GM12864 (cell line): Measurements from ENCODE around the gene CALY.

Source experiments
- DNase-seq: peaks from one replicate; pipeline ENCODE4 v3.0.0-alpha.2; 2011; ENCODE audit warnings: low read depth
- H3K4me3 ChIP-seq: 2 replicates; pipeline ENCODE4 v1.5.1; 2011; ENCODE audit warnings: mild to moderate bottlenecking, low read depth, low read length, control low read depth
- TF ChIP-seq, protein P1 (sequence below): IDR thresholded peaks from 2 replicates; pipeline ENCODE4 v1.5.1; 2011; ENCODE audit warnings: low read depth, mild to moderate bottlenecking, moderate library complexity, low read length, control low read depth, inconsistent platforms; ENCODE audit errors: missing control alignments

CALY gene

DNA sequence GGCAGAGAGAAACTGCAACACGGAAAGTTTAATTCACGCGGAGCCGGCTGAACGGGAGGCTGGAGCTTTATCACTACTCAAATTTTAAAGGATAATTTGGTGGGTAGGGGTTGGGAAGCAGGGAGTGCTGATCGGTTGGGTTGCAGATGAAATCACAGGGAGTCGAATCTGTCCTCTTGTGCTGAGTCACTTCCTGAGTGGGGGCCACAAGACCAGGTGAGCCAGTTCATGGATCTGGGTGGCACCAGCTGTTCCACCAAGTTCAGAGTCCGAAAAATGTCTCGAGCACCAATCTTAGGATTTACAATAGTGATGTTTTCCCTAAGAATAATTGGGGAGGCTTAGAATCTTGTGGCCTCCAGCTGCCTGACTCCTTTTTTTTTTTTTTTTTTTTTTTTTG is 6.9 kb upstream of the CALY start:
- DNase-seq, result no peak
- TF ChIP-seq, protein P1, sequence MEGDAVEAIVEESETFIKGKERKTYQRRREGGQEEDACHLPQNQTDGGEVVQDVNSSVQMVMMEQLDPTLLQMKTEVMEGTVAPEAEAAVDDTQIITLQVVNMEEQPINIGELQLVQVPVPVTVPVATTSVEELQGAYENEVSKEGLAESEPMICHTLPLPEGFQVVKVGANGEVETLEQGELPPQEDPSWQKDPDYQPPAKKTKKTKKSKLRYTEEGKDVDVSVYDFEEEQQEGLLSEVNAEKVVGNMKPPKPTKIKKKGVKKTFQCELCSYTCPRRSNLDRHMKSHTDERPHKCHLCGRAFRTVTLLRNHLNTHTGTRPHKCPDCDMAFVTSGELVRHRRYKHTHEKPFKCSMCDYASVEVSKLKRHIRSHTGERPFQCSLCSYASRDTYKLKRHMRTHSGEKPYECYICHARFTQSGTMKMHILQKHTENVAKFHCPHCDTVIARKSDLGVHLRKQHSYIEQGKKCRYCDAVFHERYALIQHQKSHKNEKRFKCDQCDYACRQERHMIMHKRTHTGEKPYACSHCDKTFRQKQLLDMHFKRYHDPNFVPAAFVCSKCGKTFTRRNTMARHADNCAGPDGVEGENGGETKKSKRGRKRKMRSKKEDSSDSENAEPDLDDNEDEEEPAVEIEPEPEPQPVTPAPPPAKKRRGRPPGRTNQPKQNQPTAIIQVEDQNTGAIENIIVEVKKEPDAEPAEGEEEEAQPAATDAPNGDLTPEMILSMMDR, result no peak
- H3K4me3 ChIP-seq, result no peak overlapping the region

DNA sequence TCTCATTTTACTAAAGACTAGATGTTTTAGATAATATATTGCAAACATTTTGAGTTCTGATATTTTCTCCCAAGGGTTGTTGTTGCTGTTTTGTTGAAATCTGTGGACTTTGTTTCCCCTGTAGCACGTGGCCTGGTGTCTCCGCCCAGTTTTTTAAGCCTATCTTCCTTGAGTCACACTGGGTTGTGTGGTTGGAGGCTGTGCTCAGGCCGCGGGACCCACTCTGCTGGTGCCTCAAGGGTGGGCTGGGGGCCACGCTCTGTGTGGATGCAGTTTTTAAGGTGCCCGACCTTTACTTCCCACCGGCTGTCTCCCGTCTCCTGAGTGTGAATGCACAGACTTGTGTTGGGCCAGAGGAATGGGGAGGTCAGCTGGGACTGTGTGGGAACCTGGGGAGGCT is 6.2 kb upstream of the CALY start:
- DNase-seq, result no peak
- H3K4me3 ChIP-seq, result no peak overlapping the region
- TF ChIP-seq, protein P1, result no peak

DNA sequence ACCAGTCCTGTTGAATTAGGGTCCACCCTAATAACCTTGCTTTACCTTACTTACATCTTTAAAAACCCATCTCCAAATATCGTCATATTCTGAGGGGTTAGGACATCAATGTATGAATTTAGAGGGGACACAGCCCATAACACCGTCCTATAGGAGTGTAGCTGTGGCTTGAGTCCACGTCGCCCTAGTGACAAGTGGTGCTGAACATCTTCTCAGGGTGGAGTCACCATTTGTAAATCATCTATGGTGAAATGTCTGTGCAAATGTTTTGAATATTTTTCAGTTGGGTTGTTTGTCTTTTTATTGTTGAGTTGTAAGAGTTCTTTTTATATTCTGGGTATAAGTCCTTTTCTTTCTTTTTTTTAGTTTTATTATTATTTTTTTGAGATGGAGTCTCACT is 5.3 kb upstream of the CALY start:
- no peak overlapping the region for H3K4me3 ChIP-seq
- no peak for DNase-seq
- TF ChIP-seq, protein P1, result no peak

DNA sequence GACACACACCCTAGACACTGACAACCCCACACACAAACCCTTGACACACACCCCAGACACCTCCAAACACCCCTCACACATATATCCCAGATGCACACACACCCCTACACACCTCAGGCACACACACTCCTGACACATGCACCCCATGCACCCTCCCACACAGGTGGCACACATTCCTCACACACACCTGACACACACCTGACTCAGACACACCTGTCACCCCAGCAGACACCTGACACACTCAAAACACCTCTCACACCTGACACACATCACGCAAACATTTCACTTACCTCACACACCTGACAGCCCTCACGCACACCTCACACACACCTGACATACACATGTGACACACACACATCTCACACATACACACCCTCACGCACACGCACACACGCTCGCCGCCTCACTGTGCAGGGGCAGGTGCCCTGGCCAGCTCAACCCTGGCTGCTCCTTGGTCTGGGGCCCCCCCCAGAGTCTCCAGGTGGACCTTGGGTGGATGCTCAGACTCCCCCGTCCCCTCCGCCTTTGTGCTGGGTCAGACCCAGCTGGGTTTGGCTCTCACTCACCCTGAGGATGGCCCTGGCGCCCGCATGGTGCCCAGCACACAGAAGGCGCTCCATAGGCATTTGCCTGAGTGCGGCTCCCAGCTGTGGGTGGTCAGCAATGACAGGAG is 3.1 kb upstream of the CALY start:
- H3K4me3 ChIP-seq, result no peak overlapping the region
- TF ChIP-seq, protein P1, result no peak
- DNase-seq, result no peak

DNA sequence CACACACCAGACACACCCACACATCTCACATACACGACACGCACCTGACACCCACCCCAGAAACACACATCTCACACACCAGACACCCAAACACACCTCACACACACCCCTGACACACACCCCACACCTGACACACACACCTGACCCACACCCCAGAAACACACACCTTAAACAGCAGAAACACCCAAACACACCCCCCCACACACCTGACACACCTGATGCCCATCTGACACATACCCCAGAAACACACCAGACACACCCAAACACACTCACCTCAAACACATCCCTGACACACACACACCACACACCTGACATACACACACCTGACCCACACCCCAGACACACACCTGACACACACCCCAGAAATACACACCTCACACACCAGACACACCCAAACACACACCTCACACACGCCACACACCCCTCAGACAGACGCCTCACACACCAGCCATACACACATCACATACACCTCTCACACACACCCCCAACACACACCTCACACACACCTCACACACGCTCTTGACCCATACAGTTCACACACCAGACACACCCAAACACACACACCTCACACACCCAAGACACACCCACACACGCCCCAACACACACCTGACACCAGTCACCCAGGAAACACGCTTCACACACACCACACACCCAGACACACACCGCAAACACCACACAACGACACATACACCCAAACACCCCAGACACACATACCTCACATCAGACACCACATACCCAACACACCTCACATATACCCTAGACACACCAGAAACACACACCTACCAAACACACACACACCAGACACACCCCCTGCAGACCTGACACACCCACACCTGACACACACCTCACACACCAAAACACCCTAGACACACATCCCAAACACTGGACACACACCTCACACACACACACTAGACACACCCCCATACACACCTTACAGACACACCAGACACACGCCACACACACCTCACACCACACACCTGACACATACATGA is 1.7 kb upstream of the CALY start:
- TF ChIP-seq, protein P1, result no peak
- no peak overlapping the region for H3K4me3 ChIP-seq
- DNase-seq, result no peak

DNA sequence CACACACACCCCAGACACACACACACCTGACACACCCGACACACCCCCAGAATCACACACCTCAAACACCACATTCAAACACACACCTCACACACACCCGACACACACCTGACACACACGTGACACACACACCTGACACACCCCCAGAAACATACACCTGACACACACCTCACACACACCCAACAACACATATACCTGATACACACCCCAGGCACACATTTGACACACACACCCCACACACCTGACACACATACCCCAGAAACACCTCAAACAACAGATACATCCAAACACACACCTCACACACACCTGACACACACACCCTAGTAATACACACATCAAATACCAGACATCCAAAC is 652 bp upstream of the CALY start:
- no peak for DNase-seq
- H3K4me3 ChIP-seq, result no peak overlapping the region
- TF ChIP-seq, protein P1, result no peak
